ENCODE measurements around the gene GAST.
"Not testable (repeated sequence)": the region's sequence is repeated elsewhere in the genome, so short reads cannot be mapped to it uniquely, and the experiment has no call there.

The GAST gene, protein sequence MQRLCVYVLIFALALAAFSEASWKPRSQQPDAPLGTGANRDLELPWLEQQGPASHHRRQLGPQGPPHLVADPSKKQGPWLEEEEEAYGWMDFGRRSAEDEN

DNA sequence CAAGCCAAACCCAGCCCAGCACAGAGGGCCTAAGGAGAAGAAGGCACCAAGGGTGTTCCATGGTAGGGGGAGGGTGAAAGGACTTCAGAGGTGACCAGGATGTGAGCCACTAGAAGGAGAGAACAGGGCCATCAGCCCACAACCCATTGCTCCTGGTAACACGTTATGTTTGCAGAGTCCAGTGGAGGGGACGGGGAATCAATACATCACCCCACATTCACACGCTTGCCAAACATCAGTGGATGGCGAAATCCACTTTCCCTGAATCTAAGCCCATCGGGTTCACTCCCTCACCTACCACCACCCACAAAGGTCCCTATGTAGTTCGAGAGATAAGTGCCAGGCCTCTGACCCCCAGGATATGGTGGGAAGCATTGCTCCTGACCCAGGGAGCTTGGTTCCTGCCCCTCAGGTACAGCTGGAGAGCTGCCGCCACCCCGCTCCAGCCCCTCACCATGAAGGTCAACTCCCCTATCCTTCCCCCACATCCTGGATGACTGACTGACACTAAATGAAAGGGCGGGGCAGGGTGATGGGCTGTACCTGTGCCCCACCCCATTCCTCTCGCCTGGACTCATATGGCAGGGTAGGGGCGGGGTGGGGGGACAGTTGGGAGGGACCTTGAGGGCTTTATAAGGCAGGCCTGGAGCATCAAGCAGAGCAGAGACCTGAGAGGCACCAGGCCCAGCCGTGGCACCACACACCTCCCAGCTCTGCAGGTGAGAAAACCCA lies at the start of gene GAST:
TSS of gene GAST (plus strand) at position 663 of the 732 bp plus-strand sequence. CDS start 3,106 bp downstream, outside the sequence.
- DNase-seq: no peak

DNA sequence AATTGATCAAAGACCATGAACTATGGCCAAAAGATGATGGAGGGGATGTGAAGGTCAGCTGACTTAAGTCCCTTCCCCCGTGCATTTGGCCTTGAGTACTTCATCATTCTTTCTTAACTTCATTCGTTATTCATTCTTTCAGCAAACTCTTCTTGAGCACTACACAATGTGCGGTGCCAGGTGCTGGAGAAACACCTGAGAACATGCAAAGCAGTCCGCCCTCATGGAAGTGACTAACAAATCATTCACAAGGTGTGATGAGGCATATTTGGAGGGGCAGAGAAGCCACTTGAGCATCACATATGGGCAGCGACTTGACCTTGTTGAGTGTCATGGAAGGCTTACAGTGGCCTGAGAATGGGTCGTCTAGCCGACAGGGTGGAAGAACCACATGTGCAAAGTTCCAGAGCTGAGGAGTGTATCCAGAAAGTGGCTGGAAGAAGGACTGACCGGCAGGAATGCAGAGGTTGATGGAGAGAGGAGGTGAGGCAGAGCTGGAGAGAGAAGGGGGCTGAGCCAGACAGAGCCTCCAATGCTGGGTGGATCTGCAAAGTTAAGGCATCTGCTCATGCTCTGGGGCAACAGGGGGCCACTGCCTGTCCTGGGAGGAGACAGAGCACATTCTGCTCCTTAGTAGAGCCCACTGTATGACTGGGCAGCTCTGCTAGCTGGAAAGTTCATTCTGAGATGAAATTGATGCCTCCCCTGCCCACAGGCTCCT lies 48.5 kb upstream of the GAST start:
- DNase-seq: no peak

DNA sequence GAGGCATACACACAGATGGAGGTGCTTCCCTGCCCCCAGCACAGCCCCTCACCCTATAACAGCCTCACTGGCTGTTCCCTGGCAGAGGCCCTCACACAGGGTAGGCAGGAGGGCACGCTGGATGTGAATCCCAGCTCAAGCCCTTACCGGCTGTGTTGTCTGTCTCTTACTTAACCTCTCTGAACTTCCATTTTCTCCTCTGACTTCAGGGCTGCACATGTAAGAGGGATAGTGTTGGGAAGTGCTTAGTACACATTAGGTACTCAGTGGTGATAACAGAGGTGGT lies 48.0 kb upstream of the GAST start:
- DNase-seq: no peak

DNA sequence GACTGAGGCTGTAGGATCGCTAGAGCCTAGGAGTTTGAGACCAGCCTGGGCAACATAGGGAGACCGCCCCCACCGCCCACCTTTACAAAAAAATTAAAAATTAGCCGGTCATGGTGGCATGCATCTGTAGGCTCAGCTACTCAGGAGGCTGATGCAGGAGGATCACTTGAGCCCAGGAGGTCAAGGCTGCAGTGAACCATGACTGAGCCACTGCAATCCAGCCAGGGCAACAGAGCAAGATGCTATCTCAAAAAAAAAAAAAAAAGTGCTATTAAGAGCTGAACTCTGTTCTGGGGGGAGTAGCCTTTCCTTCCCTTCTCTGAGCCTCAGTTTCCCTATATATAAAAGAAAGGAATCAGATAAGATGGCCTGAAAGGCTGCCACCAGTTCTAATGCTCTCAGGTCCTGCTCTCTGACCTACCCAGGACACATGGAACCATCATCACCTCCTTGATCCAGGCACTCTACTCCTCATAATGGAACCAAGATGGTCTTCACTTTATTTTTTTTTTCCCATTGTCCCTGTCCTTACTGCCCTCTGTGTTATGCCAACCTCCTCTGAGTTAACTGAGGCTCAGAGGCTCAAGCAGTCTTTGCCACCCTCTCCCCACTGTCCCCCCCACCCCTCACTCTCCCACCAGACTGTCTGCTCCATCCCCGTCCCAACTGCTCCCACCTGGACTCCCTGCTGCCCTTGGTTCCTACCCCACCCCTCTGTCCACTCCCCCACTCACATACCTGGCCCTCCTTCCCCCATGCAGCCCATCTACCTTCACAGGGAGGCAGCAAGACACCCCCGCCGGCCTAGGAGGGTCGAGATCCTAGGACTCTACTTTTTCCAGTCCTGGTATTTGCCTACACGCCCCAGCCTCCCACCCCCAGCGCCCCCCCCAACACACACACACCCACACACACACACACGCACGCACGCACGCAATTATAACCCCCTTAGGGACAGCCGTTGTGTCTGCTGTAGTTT lies 47.3 kb upstream of the GAST start:
- no peak for DNase-seq

GRCh38 chr17:41665566-41666236 lies 46.4 kb upstream of the GAST start:
- peak; percentile 84 to 88 for DNase-seq

DNA sequence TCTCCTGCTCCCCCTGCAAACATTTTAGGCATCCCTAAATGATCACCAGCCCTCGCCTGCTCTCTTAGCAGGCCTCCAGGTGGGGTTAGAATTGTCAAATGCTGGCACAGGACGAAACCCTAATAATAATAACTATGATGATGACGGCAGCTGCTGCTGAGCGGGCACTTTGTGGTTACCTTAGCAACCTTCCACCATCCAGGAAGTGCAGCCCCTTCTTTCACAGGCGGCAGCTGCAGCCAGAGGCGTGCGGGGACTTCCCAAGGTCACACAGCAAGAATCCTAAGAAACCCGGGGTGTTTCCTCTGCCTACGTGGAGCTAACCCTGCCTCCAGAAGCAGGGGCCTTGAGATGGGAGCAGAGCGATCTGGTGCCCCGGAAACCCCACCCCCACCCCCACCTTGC lies 45.9 kb upstream of the GAST start:
- DNase-seq: peak; percentile 60 to 74

DNA sequence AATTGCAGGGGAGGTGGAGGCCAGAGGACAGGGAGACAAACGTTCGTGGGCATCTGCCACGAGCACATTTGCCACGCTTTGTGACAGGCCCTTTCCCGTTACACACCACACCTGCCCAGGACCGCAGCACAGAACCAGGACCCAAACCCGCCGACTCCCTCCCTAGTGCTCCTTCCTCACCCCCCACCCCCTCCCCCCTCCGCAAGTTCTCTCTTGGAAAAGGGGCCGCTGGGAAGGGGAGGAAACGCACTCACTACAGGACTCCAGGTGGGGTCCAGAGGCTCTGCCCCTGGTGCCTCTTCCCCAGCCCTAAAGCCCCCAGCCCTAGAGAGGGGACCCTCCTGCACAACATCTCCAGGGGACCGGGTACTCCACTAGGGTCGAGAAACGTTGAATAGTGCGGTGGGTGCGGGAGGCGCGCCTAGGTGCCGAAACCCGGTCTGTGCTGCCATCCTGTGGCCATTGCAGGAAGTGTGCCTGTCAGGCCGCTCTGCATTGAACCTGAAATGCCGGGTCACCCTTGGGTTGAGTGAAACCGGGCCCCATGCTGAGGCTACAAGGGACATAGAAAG lies 45.3 kb upstream of the GAST start:
- DNase-seq: peak; percentile 83 to 89

GRCh38 chr17:41667280-41668041 lies 44.7 kb upstream of the GAST start:
- DNase-seq: no peak

- DNase-seq: no peak
Observed at GRCh38 chr17:41672153-41672552, 40.0 kb upstream of the GAST start.

DNA sequence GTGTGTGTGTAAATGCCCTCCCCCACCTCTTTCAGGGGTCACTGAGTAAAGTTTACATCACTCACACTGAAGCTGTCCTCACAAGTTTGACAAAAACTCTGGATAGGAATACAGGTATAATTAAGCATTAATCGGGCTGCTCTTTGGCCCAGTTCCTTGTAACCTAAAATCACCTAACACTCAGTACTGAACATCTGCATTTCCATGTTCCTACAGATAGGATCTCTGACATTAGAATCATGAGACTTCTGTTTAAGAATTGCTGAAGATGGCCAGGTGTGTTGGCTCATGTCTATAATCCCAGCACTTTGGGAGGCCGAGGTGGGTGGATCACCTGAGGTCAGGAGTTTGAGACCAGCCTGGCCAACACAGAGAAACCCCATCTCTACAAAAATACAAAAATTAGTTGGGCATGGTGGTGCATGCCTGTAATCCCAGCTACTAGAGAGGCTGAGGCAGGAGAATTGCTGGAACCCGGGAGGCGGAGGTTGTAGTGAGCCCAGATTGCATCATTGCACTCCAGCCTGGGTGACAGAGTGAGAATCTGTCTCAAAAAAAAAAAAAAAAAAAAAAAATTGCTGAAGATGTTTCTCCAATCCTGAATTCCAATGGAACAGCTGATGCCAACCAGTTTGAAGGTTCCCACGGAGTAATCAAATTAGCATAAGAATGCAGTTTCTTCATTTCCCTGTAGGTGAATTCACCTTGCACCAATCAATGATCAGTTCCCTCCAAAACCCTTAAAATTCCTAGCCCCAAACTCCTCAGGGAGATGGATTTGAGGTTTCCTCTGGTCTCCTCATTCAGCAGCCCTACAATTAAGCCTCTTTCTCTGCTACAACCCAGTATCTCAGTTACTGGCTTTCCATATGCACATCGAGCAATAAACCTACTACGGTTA lies 36.7 kb upstream of the GAST start:
- DNase-seq: not testable (repeated sequence)

GRCh38 chr17:41676058-41676419 lies 36.1 kb upstream of the GAST start:
- DNase-seq: no peak

GRCh38 chr17:41678411-41678906 lies 33.7 kb upstream of the GAST start:
- DNase-seq: no peak

DNA sequence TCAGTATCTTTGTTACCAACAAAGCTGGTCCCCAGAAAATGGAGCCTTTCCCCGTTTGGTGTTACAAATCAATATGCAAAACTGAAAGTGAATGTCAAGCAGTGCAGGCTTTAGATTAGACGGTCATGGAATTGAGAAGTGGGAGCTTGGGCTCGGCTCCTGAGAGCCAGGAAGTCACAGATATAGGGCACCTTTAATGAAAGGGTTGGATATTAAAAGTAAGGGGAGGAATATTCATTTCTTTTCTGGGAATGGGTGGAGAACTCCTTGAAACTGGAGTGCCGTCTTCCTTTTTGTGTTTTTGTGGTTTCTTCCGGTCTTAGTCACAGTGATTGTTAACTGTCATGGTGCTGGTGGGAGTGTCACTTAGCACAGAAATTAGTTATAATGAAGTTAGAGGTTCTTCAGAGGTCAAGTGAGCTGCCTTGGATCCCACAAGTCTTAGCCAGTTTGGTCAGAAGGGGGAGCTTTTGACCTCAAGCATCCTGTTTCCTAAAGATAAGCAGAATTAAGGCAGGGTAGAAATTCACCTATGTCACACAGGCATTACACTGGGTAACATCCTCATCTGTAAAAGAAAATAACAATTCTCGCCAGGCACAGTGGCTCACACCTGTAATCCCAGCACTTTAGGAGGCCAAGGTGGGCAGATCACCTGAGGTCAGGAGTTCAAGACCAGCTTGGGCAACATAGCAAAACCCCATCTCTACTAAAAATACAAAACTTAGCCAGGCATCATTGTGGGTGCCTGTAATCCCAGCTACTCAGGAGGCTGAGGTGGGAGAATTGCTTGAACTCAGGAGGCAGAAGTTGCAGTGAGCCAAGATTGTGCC lies 33.0 kb upstream of the GAST start:
- peak; percentile 57 to 64 for DNase-seq

DNA sequence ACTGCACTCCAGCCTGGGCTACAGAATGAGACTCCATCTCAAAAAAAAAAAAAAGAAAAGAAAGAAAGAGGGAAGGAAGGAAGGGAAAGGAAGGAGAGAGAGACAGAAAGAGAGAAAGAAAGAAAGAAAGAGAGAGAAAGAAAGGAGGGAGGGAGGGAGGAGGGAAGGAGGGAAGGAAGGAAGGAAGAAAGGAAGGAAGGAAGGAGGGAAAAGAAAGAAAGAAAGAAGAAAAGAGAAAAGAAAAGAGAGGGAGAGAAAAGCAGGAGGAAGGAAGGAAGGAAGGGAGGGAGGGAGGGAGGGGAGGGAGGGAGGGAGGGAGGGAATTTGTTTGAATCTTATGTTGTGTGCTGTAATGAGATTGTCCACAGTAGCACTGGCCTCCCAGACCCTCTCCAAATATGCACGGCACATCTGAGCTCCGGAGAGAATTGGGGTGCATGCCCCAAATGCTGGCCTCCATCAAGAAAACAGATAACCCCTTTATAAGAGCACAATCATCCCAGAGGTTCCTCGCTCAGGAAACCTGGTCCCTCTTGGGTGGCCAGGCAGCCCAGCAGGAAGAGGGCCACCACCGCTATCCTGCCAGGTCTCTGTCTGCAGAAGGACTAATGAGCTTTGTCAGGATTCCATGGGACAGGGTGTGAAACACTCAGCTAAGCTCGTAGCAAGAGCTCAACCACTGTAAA lies 32.2 kb upstream of the GAST start:
- no peak for DNase-seq

- DNase-seq: no peak
Observed at GRCh38 chr17:41680426-41681040, 31.6 kb upstream of the GAST start.

- DNase-seq: no peak
Observed at GRCh38 chr17:41681776-41682175, 30.4 kb upstream of the GAST start.

- no peak for DNase-seq
Observed at GRCh38 chr17:41682631-41683030, 29.5 kb upstream of the GAST start.

DNA sequence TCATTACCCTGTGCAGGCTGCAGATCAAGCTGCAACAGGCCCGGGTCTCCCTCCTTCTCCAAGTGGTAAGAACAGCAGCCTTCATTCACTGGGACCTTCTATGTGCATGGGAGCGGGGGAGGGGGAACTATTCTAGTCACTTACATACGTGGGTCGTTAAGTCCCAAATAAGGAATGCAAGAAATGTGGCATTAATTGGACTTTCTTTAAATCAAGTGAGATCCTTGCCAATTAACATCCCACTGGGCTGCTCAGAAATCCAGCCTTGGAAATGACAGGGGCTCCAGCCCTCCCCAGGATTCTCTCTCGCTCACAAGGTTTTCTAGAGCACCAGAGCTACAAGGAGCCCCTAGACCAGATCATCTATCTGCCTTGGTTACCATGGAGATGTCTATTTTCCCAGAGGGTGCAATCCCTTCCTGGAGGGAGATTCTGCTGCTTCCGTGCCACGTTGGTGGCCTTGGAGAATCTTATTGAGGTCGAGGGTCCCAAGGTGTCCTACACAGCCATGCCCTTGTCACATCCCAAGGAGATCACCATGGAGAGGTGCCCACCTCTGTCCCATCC lies 28.6 kb upstream of the GAST start:
- no peak for DNase-seq

Data from activated CD4-positive, alpha-beta T cell treated with anti-CD3 and anti-CD28 coated beads for 4 hours (primary cell).